Right renal cortex interstitium (tissue), 3 donors: Measurements from ENCODE around the gene GINS1. TPM values are rescaled to one million over a fixed set of nuclear protein-coding genes. Genes with fewer than 3 reads are reported as not detected.
"Not testable (repeated sequence)": the region's sequence is repeated elsewhere in the genome, so short reads cannot be mapped to it uniquely, and the experiment has no call there.

Source experiments
- DNase-seq, 3 donors: peaks; one replicate each; pipeline ENCODE4 v3.0.0-alpha.2; 2013; ENCODE audit warnings: low read depth in 3 of 3, low spot score in 2 of 3
- polyA plus RNA-seq, 3 donors: library from polyadenylated mRNA; unstranded; fragments of 120-200 nt; gene quantifications; one replicate each; pipeline ENCODE4 v1.2.1, GENCODE V29; 2013; ENCODE audit not compliant: insufficient read length in 3 of 3

GINS1 gene
- polyA plus RNA-seq, 3 donors = 18.5 to 20.0 (median 19.3) TPM

DNA sequence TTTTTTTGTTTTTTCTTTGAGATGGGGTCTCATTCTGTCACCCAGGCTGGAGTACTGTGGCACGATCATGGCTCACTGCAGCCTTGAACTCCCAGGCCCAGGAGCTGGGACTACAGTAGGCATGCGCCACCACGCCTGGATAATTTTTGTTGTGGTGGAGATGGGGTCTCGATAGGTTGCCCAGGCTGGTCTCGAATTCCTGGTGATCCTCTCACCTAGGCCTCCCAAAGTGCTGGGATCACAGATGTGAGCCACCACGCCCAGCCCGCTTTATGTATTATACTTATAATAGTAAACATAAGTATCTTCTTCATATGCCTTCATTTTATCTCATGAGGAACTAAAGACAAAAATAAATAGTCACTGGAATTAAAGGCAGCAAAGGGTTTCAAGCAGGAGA, 63.5 kb downstream of the GINS1 start:
- DNase-seq = no peak

GRCh38 chr20:25473297-25473696, 65.8 kb downstream of the GINS1 start:
- DNase-seq = not testable (repeated sequence)

DNA sequence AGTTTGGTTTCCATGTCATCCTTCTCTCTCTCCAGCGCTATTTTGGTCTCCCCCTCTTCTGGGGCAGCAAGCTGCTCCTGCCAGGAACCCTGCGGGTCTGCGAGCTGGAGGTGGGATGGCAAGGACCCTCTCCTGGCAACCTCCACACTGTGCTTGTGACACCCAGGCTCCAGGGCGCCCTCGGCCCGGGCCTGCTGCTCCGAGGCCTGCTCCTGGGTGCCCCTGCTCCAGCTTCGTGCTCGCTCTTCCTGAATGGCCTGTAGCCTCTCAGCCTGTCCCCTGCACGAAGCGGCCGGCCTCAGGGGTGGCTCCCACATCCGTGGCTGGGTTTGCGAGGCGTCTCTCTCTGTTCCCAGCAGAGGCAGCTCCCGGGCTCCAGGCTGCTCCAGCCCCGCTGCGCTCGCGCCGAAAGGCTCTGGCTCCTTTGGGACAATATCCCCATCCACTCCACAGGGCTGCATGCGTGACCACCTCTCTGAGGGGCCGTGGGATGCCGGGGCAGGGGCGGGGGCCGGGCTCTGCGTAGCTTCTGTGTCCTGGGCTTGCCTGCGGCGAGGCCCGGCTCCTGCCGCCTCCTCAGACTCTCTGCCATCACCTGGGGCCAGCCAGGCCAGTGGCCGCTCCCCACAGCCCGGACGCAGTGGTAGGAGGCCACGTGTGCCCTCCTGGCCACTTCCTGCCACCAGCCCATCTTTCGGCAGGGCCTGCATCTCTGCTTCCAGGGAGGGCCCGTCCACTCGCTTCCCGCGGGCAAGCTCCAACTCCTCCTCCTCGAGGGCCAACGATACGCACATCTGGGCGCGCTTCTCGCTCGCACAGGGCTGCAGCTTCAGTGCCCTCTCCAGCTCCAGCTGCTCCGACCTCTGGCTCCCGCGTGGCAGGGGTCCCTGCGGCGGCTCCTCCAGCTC, 68.9 kb downstream of the GINS1 start:
- no peak for DNase-seq

DNA sequence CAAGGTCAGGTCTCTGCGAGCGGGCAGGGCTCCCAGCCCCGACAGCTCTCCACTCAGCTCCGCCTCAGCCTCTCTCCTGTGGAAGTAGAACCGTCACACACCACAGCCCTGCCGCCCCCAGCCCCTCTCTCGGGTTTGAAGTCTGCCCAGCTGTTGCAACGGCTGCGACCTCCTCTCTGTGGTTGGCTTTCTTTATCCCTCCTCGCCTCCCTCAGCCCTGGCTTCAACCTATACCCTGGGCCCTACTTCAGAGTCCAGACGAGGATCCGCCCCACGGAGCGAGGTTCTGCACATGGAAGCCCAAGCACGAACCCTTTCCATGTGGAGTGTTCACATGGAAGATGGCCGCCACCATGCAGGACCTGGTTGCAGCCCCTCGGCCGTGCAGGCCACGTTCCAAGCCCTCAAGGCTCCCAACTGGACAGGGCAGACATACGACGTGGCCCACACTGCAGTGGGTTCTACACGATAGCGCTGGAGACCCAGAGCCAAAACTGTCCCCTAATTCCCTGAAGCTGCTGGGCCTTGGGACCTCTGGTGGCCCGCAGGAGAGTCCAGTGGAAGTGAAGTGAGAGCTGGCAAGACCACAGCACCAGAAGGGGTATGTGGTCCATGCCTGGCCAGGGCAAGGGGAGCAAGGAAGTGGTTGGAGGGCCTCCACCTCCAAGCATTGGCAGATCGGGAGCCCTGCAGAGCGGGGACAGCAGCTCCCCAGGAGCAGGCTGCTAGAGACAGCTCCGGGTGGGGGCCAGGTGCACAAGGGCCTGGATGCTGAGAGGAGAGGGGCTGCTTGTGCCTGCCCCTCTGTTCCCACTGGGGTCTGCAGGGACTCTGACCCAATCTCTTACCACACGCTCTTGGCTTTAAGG, 69.8 kb downstream of the GINS1 start:
- no peak for DNase-seq

- no peak for DNase-seq
Measured at GRCh38 chr20:25478889-25479568, 71.6 kb downstream of the GINS1 start.

- no peak for DNase-seq
Measured at GRCh38 chr20:25479638-25480037, 72.2 kb downstream of the GINS1 start.

DNA sequence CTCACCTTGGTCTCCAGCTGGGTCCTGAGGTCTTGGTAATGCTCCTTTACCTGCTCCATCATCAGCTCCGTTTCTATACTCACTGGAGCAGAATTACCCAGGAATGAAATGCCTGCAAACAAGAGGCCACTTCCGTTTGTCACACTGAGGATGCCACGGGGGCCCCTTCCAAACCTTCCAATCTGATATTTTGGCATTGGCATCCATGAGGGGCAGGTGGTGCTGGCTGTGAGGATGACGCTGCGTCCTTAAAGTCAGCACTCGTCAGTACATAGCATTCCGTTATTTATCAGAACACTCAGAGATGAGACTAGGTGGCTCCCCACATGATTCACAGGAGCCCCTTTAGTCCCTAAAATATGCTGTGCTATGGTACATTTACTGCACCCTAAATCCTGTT, 72.7 kb downstream of the GINS1 start:
- DNase-seq = no peak

GRCh38 chr20:25480797-25481196, 73.3 kb downstream of the GINS1 start:
- DNase-seq = no peak

- DNase-seq = no peak
Measured at GRCh38 chr20:25481235-25481917, 73.9 kb downstream of the GINS1 start.

- no peak for DNase-seq
Measured at GRCh38 chr20:25481918-25482253, 74.4 kb downstream of the GINS1 start.

- no peak for DNase-seq
Measured at GRCh38 chr20:25483431-25484132, 76.1 kb downstream of the GINS1 start.

DNA sequence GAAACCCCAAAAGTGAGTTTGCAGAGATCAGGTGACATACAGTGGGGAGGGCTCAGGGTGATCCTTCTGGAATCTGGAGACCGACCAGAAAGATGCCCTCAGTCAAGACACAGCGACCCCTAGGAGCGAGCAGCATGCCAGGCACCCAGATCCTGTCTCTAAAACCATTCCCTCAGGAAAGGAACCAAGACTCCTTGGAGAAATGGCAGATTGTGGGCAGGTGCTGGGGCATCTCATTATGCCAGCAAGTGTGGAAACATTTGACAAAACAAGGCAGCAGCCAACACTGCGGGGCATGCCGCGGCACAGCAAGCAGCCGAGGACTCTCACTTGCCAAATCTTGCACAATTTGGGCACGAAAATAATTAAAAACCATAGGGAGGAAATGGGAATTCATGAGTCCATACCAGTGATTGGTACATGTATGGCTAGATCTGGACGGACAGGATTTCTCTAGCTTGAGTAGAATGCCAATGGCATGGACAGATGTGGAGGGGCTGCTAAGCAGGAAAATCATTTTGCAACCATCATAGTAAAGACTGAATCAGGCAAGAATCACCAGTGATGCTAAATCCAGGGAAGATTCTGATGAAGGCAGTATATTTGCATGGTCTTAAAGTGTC, 76.9 kb downstream of the GINS1 start:
- no peak for DNase-seq

DNA sequence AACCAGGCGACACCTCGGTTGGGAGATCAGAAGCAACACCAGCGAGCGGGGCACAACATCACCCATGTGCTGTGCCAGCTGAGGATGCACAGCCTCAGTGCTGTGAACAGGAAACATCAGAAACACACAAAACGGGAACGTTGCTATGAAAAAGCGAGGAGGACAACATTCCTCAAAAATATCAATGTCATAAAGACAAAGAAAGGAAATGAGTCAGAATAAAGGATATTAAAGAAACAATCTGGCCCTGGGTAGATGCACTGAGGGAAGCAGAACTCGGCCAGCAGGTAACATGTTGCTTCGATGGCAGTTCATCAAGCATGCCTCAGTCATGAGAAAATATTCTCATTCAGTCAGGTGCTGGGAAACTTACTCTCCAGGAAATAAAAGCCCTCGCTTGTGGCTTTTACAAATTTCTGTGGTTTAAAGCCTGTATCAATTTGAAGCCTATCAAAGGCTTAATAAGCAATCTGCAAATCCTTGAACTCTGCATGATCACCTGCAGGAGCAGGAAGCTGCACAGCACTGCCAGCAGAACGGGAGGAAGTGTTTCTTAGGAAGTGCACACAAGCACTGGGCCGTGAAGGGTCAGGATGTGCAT, 77.5 kb downstream of the GINS1 start:
- no peak for DNase-seq

- DNase-seq = no peak
Measured at GRCh38 chr20:25485872-25486271, 78.4 kb downstream of the GINS1 start.

GRCh38 chr20:25486377-25486776, 78.9 kb downstream of the GINS1 start:
- DNase-seq = no peak

- no peak for DNase-seq
Measured at GRCh38 chr20:25487306-25487705, 79.8 kb downstream of the GINS1 start.

DNA sequence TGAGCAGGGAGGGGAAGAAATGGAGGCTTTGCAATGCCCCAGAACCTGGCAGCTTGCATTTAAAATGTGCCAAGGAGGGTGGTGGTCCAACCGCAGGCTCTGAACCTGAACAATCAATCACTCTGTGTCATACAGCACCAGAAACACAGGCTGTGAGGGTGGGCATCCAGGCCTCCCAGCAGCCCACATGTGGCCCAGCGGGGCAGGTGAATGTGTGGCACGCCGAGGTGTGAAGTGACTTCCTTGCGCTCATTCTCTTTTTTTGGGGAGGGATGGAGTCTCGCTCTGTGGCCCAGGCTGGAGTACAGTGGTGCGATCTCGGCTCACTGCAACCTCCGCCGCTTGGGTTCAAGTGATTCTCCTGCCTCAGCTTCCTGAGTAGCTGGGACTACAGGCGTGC, 80.5 kb downstream of the GINS1 start:
- no peak for DNase-seq

DNA sequence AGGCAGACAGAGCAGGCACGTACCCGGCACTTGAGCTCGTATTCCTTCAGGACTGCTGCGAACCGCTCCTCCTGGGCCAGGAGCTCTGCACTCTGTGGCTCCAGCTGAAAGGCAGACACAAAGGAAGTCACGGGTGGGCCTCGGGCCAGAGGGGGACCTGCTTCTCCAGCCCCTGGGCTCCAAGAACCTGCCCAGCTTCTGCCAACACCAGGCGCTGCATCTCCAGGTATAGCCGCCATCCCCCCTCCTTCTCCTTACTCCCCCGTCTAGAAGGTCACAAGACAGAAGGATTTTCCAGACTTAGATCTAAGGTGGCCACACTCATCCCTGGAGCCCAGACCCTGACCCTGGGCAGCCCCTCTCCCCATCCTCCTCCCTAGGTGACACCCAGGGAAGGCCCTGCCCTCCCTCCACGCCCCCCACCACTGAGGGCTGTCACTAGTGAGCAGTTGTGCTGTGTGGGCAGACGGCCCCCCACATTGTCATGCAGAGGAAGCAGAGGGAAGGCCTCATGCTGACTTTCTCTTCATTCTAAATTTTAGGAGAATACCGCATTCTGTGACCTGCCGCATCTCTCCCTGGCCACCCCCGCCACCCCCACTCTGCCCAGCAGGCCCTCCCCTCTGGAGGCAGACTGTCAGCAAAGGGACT, 81.9 kb downstream of the GINS1 start:
- no peak for DNase-seq
